Caco-2 (cell line): Measurements from ENCODE around the gene TMEM238L. TPM values are rescaled to one million over a fixed set of nuclear protein-coding genes. Genes with fewer than 3 reads are reported as not detected.

Experiments
- BruUV-seq: library from RNA; stranded (reverse); fragments of 400-500 nt; replicated peaks from 2 replicates; lab custom pipeline; 2021; lab: Mats Ljungman, UMichigan
- CTCF ChIA-PET: fragments of 300-600 bp; sonication (Branson Sonifier 250); formaldehyde crosslinking; loops from one replicate; lab custom pipeline; 2022; ENCODE audit warnings: antibody characterized with exemption; lab: Charles Lee
- POLR2A ChIA-PET: fragments of 300-600 bp; sonication (Branson Sonifier 250); formaldehyde crosslinking; loops from one replicate; lab custom pipeline; 2022; ENCODE audit warnings: antibody characterized with exemption; lab: Charles Lee
- DNase-seq, 2 experiments: peaks; one replicate each; pipeline versions ENCODE4 v3.0.0 to v3.0.0-alpha.2; 2020 to 2022
- H3K27me3 ChIP-seq: replicated peaks from 2 replicates; pipeline ENCODE4 v1.6.0; 2011; ENCODE audit warnings: low read length; ENCODE audit not compliant: control insufficient read depth, insufficient read depth
- H3K36me3 ChIP-seq: 2 replicates; pipeline ENCODE4 v1.5.1; 2011; ENCODE audit warnings: low read length; ENCODE audit not compliant: control insufficient read depth, insufficient read depth
- H3K4me1 ChIP-seq: fragments of 250-450 bp; sonication (Bioruptor Pico); 2 replicates; pipeline ENCODE4 v1.5.1; 2020; ENCODE audit warnings: mild to moderate bottlenecking
- H3K4me3 ChIP-seq: 2 replicates; pipeline ENCODE4 v1.5.1; 2011; ENCODE audit warnings: low read depth, mild to moderate bottlenecking, control low read depth, low read length
- H3K9me3 ChIP-seq: fragments of 250-450 bp; sonication (Bioruptor Pico); 2 replicates; pipeline ENCODE4 v1.5.1; 2020; ENCODE audit warnings: mild to moderate bottlenecking, moderate library complexity
- H3K27ac Mint-ChIP-seq: one replicate; pipeline ENCODE4 v1.8.0; 2022; ENCODE audit warnings: mixed read lengths; ENCODE audit not compliant: unreplicated experiment
- H3K27me3 Mint-ChIP-seq: one replicate; pipeline ENCODE4 v1.8.0; 2022; ENCODE audit warnings: mixed read lengths; ENCODE audit not compliant: insufficient read depth, unreplicated experiment
- H3K36me3 Mint-ChIP-seq: one replicate; pipeline ENCODE4 v1.8.0; 2022; ENCODE audit warnings: mild to moderate bottlenecking, mixed read lengths; ENCODE audit not compliant: insufficient read depth, unreplicated experiment
- H3K4me1 Mint-ChIP-seq: one replicate; pipeline ENCODE4 v1.8.0; 2022; ENCODE audit warnings: low read depth, mixed read lengths; ENCODE audit not compliant: unreplicated experiment
- H3K4me3 Mint-ChIP-seq: one replicate; pipeline ENCODE4 v1.8.0; 2022; ENCODE audit warnings: mild to moderate bottlenecking, moderate library complexity, mixed read lengths; ENCODE audit not compliant: unreplicated experiment
- H3K9me3 Mint-ChIP-seq: one replicate; pipeline ENCODE4 v1.8.0; 2022; ENCODE audit warnings: mixed read lengths; ENCODE audit not compliant: unreplicated experiment
- CTCF ChIP-seq, 2 experiments: fragments of 200-600 bp in 1 of 2; IDR thresholded peaks; 1 replicate in 1 of 2; 2 replicates in 1 of 2; pipeline versions ENCODE4 v1.5.1 to v1.8.0; 2011 to 2022; ENCODE audit warnings: antibody characterized with exemption in 1 of 2, control low read depth in 1 of 2, inconsistent platforms in 1 of 2, low read depth in 1 of 2, low read length in 1 of 2, mild to moderate bottlenecking in 1 of 2, moderate library complexity in 1 of 2; ENCODE audit not compliant: insufficient read depth in 1 of 2, severe bottlenecking in 1 of 2, unreplicated experiment in 1 of 2
- intact Hi-C: fragments of 100-400 bp; cut with micrococcal nuclease; formaldehyde crosslinking; loops from one replicate; pipeline ENCODE4 v1.10.0; 2022; ENCODE audit not compliant: unreplicated experiment
- total RNA-seq: library from RNA; stranded (reverse); gene quantifications from 2 replicates; pipeline ENCODE4 v1.2.3, GENCODE V29; 2022

The TMEM238L gene
- total RNA-seq, 1 experiment from 2014 or later: not detected

DNA sequence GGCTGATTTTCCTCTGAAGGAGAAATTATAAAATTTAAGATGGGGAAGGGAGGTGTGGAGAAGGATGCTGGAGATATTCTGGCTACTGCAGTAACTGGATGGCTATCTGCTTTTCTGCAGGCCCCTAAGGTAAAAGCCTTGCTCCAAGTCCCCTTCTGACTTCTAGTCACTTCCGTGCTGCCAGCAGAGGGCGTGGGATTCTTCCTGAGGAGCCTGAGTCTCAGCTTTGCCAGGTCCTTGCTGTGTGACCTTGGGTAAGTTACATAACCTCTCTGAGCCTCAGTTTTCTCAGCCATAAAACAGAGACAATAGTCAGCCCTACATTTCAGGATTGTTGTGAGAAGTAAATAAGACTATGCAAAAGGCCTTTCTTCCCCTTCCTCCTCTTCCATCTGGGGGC lies 49.8 kb downstream of the TMEM238L start:
- peak; percentile 38 to 41 for DNase-seq
- CTCF ChIA-PET: interaction anchor here (1.2 kb wide), 1 partner anchor 91 kb away, joined by 6 read pairs; no protein-coding TSS in a partner anchor
- Mint-ChIP-seq H3K27me3 (no peaks in the 10 kb centered on the region), H3K27ac (no peak overlapping the region), H3K4me3 (no peak overlapping the region), H3K4me1 (peaks cover 8% of the 10 kb centered on the region), H3K36me3 (peaks cover 5% of the 10 kb centered on the region), H3K9me3 (no peaks in the 10 kb centered on the region)
- no peak overlapping the region for H3K4me3 ChIP-seq
- intact Hi-C loops: no loop called here
- H3K9me3 ChIP-seq: no peaks in the 10 kb centered on the region
- peak in 1 of 2 experiments; percentile 3 for TF ChIP-seq CTCF (IDR thresholded peaks at IDR 0.05; ENCODE audit: insufficient read depth in 1 of 2, low read depth in 1 of 2, low read length in 1 of 2, severe bottlenecking in 1 of 2, unreplicated experiment in 1 of 2)
- H3K36me3 ChIP-seq: no peaks in the 10 kb centered on the region
- no peaks in the 10 kb centered on the region for H3K27me3 ChIP-seq
- POLR2A ChIA-PET: no interaction called here
- H3K4me1 ChIP-seq: 0 out of 2 replicates have a peak, but pooled peaks cover 6% of the 10 kb centered on the region
- BruUV-seq: no TSS peak

GRCh38 chr17:10752696-10753095 lies 51.2 kb downstream of the TMEM238L start:
- 0 out of 2 replicates have a peak, but pooled peaks cover 6% of the 10 kb centered on the region for H3K4me1 ChIP-seq
- no peak for TF ChIP-seq CTCF (IDR thresholded peaks at IDR 0.05; ENCODE audit: insufficient read depth in 1 of 2, low read depth in 1 of 2, low read length in 1 of 2, severe bottlenecking in 1 of 2, unreplicated experiment in 1 of 2)
- no peaks in the 10 kb centered on the region for H3K9me3 ChIP-seq
- POLR2A ChIA-PET: no interaction called here
- Mint-ChIP-seq H3K27me3 (no peaks in the 10 kb centered on the region), H3K9me3 (no peaks in the 10 kb centered on the region), H3K4me1 (peaks cover 8% of the 10 kb centered on the region), H3K27ac (no peak overlapping the region), H3K36me3 (peaks cover 5% of the 10 kb centered on the region), H3K4me3 (no peak overlapping the region)
- no peak overlapping the region for H3K4me3 ChIP-seq
- CTCF ChIA-PET: no interaction called here
- BruUV-seq: no TSS peak
- no peak for DNase-seq
- no peaks in the 10 kb centered on the region for H3K36me3 ChIP-seq
- intact Hi-C loops: no loop called here
- H3K27me3 ChIP-seq: no peaks in the 10 kb centered on the region

DNA sequence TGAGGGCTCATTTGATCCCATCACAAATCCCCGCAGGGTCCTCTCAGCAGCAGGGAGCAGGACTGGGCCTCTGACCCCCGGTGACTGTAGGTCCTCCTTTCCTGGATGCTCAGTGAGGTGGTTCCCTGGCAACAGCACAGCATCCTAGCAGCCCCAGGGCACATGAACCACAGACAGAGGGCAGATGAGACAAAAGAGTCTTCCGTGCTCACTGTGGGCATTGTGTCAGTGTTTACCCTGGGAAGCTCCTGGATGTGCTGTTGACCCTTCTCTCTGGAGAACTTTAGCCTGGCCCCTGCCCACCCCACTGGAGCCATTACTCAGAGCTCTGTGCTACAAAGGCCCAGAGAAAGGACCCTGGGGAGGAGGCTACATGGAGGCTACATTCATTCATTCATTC lies 52.3 kb downstream of the TMEM238L start:
- no peak for DNase-seq
- H3K36me3 Mint-ChIP-seq: peaks cover 5% of the 10 kb centered on the region
- ChIA-PET POLR2A (no interaction called here), CTCF (no interaction called here)
- no peaks in the 10 kb centered on the region for H3K9me3 ChIP-seq
- peaks cover 4% of the 10 kb centered on the region for H3K27me3 Mint-ChIP-seq
- no peak overlapping the region for H3K27ac Mint-ChIP-seq
- H3K4me3 ChIP-seq: no peak overlapping the region
- H3K4me1 ChIP-seq: 0 out of 2 replicates have a peak, but pooled peaks cover 2% of the 10 kb centered on the region
- H3K9me3 Mint-ChIP-seq: no peaks in the 10 kb centered on the region
- peaks cover 8% of the 10 kb centered on the region for H3K4me1 Mint-ChIP-seq
- no peak overlapping the region for H3K4me3 Mint-ChIP-seq
- no peak for TF ChIP-seq CTCF (IDR thresholded peaks at IDR 0.05; ENCODE audit: insufficient read depth in 1 of 2, low read depth in 1 of 2, low read length in 1 of 2, severe bottlenecking in 1 of 2, unreplicated experiment in 1 of 2)
- BruUV-seq: no TSS peak
- no peaks in the 10 kb centered on the region for H3K36me3 ChIP-seq
- intact Hi-C loops: no loop called here
- no peaks in the 10 kb centered on the region for H3K27me3 ChIP-seq
